Activated CD8-positive, alpha-beta memory T cell treated with anti-CD3 and anti-CD28 coated beads for 1 hour (primary cell): ENCODE results near the gene CELSR1.

ENCODE experiments used
- DNase-seq, 2 donors: peaks; one replicate each; pipeline ENCODE4 v3.0.0-alpha.2; 2020; ENCODE audit warnings: low read depth in 1 of 2; ENCODE audit errors: extremely low read depth in 1 of 2

Gene CELSR1

GRCh38 chr22:46366801-46367706 is 170.4 kb downstream of the CELSR1 start:
- no peak for DNase-seq

- no peak for DNase-seq
Observed at GRCh38 chr22:46366327-46366731, 171.1 kb downstream of the CELSR1 start.

- DNase-seq: no peak
Observed at GRCh38 chr22:46365166-46365624, 172.2 kb downstream of the CELSR1 start.

GRCh38 chr22:46364341-46365165 is 172.9 kb downstream of the CELSR1 start:
- no peak for DNase-seq

- no peak for DNase-seq
Observed at GRCh38 chr22:46363611-46364321, 173.7 kb downstream of the CELSR1 start.

- DNase-seq: no peak
Observed at GRCh38 chr22:46362934-46363515, 174.4 kb downstream of the CELSR1 start.

GRCh38 chr22:46362203-46362933 is 175.1 kb downstream of the CELSR1 start:
- no peak for DNase-seq

- no peak for DNase-seq
Observed at GRCh38 chr22:46361826-46362202, 175.6 kb downstream of the CELSR1 start.

GRCh38 chr22:46360891-46361290 is 176.5 kb downstream of the CELSR1 start:
- DNase-seq: no peak

- no peak for DNase-seq
Observed at GRCh38 chr22:46360097-46360496, 177.3 kb downstream of the CELSR1 start.

GRCh38 chr22:46359362-46359761 is 178.1 kb downstream of the CELSR1 start:
- DNase-seq: no peak

- DNase-seq: no peak
Observed at GRCh38 chr22:46358766-46359165, 178.7 kb downstream of the CELSR1 start.

GRCh38 chr22:46357711-46358520 is 179.5 kb downstream of the CELSR1 start:
- DNase-seq: no peak

GRCh38 chr22:46356496-46357480 is 180.6 kb downstream of the CELSR1 start:
- no peak for DNase-seq

- no peak for DNase-seq
Observed at GRCh38 chr22:46355996-46356471, 181.4 kb downstream of the CELSR1 start.

- peak in 1 of 2 donors; percentile 49 for DNase-seq
Observed at GRCh38 chr22:46355369-46355995, 181.9 kb downstream of the CELSR1 start.

- DNase-seq: no peak
Observed at GRCh38 chr22:46354993-46355305, 182.5 kb downstream of the CELSR1 start.
